ENCODE results near the gene SEMA3A. TPM values are rescaled to one million over a fixed set of nuclear protein-coding genes. Genes with fewer than 3 reads are reported as not detected.

SEMA3A gene
- total and polyA plus RNA-seq, 4 donors = 0.13 to 0.56 (median 0.20) TPM

DNA sequence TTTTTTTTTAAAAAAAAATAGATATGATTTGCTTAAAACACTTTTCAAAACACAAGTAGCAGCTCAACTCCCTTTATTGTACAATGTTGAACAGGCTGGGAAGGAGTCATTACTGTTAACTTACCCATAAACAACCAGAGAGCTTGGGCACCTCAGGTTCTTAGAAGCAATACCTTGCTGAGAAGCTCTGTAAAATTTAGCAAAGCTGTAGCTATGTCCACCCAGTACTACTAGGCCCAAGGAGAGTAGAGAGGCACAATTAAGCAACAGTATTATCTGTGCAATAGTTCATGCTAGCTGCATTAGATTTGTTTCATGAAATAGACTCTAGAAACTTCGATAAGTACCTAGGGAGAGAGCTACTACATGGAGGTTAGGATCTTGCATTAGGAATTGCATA, 32.0 kb downstream of the SEMA3A start:
- no peak overlapping the region for H3K9ac ChIP-seq (ENCODE audit: low read depth in 1 of 2, low read length in 2 of 2)
- H3K9me3 ChIP-seq (ENCODE audit: control insufficient read depth in 4 of 4, low read length in 3 of 4) = no peaks in the 10 kb centered on the region

More for the DNA sequence above, 32.0 kb downstream of the SEMA3A start:
- Histone ChIP-seq H3K4me3 (ENCODE audit: low read depth in 1 of 3, low read length in 3 of 3) (no peak overlapping the region), H3K27me3 (ENCODE audit: control insufficient read depth in 4 of 4, insufficient read depth in 4 of 4, low read length in 3 of 4) (no peaks in the 10 kb centered on the region), H3K36me3 (ENCODE audit: control insufficient read depth in 4 of 4, insufficient read depth in 3 of 4, low read depth in 1 of 4, low read length in 3 of 4) (no peaks in the 10 kb centered on the region), H3K27ac (ENCODE audit: low read depth in 1 of 2, low read length in 2 of 2) (no peak overlapping the region), H3K4me1 (ENCODE audit: control insufficient read depth in 4 of 4, insufficient read depth in 4 of 4, low read length in 3 of 4) (no peaks in the 10 kb centered on the region)
- 65% methylated on average over 1 of the region's 1 CpG for WGBS
- TF ChIP-seq, protein P1, sequence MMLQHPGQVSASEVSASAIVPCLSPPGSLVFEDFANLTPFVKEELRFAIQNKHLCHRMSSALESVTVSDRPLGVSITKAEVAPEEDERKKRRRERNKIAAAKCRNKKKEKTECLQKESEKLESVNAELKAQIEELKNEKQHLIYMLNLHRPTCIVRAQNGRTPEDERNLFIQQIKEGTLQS (IDR thresholded peaks at IDR 0.05) = no peak
- no peak for TF ChIP-seq MAX (IDR thresholded peaks at IDR 0.05)
- no peak for TF ChIP-seq CTCF (IDR thresholded peaks at IDR 0.05; ENCODE audit: low read depth, low read length, missing input control)
- TF ChIP-seq YY1 (IDR thresholded peaks at IDR 0.05) = no peak
- TF ChIP-seq HNF4A (conservative IDR thresholded peaks at IDR 0.05) = no peak
- TF ChIP-seq RXRA (IDR thresholded peaks at IDR 0.05) = no peak
- no peak for TF ChIP-seq JUND (IDR thresholded peaks at IDR 0.05)
- no peak for TF ChIP-seq NR2F2 (IDR thresholded peaks at IDR 0.05)
- no peak for TF ChIP-seq TAF1 (conservative IDR thresholded peaks at IDR 0.05)
- no peak for TF ChIP-seq SP1 (IDR thresholded peaks at IDR 0.05)
- TF ChIP-seq FOXA1 (IDR thresholded peaks at IDR 0.05) = no peak
- TF ChIP-seq RAD21 (IDR thresholded peaks at IDR 0.05) = no peak
- no peak for TF ChIP-seq HNF4G (IDR thresholded peaks at IDR 0.05)
- TF ChIP-seq REST (IDR thresholded peaks at IDR 0.05) = no peak
- TF ChIP-seq, protein P2, sequence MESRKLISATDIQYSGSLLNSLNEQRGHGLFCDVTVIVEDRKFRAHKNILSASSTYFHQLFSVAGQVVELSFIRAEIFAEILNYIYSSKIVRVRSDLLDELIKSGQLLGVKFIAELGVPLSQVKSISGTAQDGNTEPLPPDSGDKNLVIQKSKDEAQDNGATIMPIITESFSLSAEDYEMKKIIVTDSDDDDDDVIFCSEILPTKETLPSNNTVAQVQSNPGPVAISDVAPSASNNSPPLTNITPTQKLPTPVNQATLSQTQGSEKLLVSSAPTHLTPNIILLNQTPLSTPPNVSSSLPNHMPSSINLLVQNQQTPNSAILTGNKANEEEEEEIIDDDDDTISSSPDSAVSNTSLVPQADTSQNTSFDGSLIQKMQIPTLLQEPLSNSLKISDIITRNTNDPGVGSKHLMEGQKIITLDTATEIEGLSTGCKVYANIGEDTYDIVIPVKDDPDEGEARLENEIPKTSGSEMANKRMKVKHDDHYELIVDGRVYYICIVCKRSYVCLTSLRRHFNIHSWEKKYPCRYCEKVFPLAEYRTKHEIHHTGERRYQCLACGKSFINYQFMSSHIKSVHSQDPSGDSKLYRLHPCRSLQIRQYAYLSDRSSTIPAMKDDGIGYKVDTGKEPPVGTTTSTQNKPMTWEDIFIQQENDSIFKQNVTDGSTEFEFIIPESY (IDR thresholded peaks at IDR 0.05) = no peak
- no peak for TF ChIP-seq EGR1 (IDR thresholded peaks at IDR 0.05; ENCODE audit: low read depth in 2 of 2)
- no peak for TF ChIP-seq FOXA2 (IDR thresholded peaks at IDR 0.05)
- DNase-seq (ENCODE audit: low spot score) = no peak

Data from liver (tissue), 9 donors.